ENCODE data around the gene ZGRF1.
"Not testable (repeated sequence)": the region's sequence is repeated elsewhere in the genome, so short reads cannot be mapped to it uniquely, and the experiment has no call there.

ZGRF1 gene

DNA sequence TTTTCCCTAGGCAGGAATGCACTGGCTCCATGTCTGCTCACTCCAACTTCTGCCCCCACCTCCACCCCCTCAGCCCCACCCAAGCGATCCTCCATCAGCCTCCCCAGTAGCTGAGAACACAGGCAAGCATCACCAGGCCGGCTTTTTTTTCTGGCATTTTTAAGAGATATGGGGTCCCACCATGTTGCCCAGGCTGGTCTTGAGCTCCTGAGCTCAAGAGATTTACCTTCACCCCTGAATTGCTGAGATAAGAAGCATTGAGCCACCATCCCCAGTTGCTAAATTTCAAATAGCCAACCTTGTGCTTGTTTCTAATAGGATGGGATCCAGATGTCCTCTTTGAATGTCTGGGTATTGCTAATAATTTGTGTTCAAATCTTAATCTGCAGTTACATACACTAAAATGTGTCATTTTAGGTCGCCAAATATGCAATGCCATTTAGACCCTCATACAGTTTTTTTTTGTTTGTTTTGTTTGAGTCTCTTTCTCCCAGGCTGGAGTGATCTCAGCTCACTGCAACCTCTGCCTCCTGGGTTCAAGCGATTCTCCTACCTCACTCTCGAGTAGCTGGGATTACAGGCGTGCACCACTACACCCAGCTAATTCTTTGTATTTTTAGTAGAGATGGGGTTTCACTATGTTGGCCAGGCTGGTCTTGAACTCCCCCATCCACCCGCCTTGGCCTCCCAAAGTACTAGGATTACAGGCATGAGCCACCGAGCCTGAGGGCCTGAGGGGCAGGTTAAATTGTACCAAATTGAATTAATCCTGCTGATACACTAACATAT is 9.0 kb upstream of the ZGRF1 start:
- Histone ChIP-seq H3K9ac (no peak overlapping the region), H4K20me1 (peaks cover 0 to 30% (median 7%) of the 10 kb centered on the region in 11 experiments; a peak in 11 of 22 replicates), H3K4me2 (no peak overlapping the region), H3K9me3 (replicated peaks in 1 of 11) (no peaks in the 10 kb centered on the region), H3K27me3 (no peaks in the 10 kb centered on the region), H3K27ac (no peak overlapping the region), H3K4me3 (no peak overlapping the region), H3K4me1 (peaks cover 0 to 24% (median 5%) of the 10 kb centered on the region in 10 experiments; a peak in 10 of 20 replicates), H3K36me3 (peaks cover 55 to 97% (median 74%) of the 10 kb centered on the region in 11 experiments)
- no peak for TF ChIP-seq Cebpa-rat (IDR thresholded peaks at IDR 0.05)

GRCh38 chr4:112644595-112645535 is 8.2 kb upstream of the ZGRF1 start:
- peaks cover 0 to 30% (median 9%) of the 10 kb centered on the region in 11 experiments; a peak in 11 of 22 replicates for H4K20me1 ChIP-seq
- not testable (repeated sequence) for H3K27me3 ChIP-seq; H3K9ac ChIP-seq; H3K4me3 ChIP-seq; H3K9me3 ChIP-seq (replicated peaks in 1 of 11); H3K27ac ChIP-seq; H3K4me2 ChIP-seq
- H3K4me1 ChIP-seq = peaks cover 0 to 24% (median 5%) of the 10 kb centered on the region in 10 experiments; a peak in 10 of 20 replicates
- H3K36me3 ChIP-seq = peaks cover 46 to 97% (median 68%) of the 10 kb centered on the region in 11 experiments

- peak overlapping the region in 1 of 11 experiments; percentile 69; a peak in 3 of 22 replicates for H3K27ac ChIP-seq
- no peaks in the 10 kb centered on the region for H3K9me3 ChIP-seq (replicated peaks in 1 of 11)
- TF ChIP-seq Cebpa-rat (IDR thresholded peaks at IDR 0.05) = no peak
- H3K4me1 ChIP-seq = peaks cover 11 to 38% (median 19%) of the 10 kb centered on the region in 10 experiments
- H3K9ac ChIP-seq = 0 out of 22 replicates have a peak overlapping the region, but pooled peaks of 1 of the 11 experiments have one; percentile 17
- peak overlapping the region in 3 of 11 experiments; percentile 1 to 64 (median 41); a peak in 3 of 22 replicates for H3K4me2 ChIP-seq
- H3K27me3 ChIP-seq = no peaks in the 10 kb centered on the region
- H4K20me1 ChIP-seq = peaks cover 0 to 30% (median 9%) of the 10 kb centered on the region in 11 experiments; a peak in 11 of 22 replicates
- peaks cover 31 to 81% (median 47%) of the 10 kb centered on the region in 11 experiments for H3K36me3 ChIP-seq
- no peak overlapping the region for H3K4me3 ChIP-seq
Measured at GRCh38 chr4:112642526-112642925, 5.8 kb upstream of the ZGRF1 start.

DNA sequence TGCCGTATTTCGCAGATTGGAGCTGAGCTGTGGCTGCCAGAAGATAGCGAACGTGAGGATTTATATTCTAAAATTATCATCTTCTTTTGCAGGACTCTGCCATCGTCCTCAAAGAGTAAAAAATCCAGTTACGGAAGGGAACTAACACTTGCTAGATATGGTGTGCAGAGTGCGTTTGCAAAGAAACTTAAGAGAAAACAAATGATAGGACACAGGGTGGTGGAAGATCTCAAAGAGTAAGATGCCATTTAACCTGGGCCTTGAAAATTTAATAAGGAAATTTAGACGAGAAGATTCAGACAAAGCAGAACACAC is 800 bp upstream of the ZGRF1 start:
- peaks cover 0 to 21% (median 9%) of the 10 kb centered on the region in 11 experiments; a peak in 11 of 22 replicates for H4K20me1 ChIP-seq
- no peaks in the 10 kb centered on the region for H3K9me3 ChIP-seq (replicated peaks in 1 of 11)
- TF ChIP-seq Cebpa-rat (IDR thresholded peaks at IDR 0.05) = no peak
- peak overlapping the region; percentile 62 to 96 (median 80) for H3K4me3 ChIP-seq
- H3K9ac ChIP-seq = peak overlapping the region; percentile 87 to 97 (median 92)
- peaks cover 24 to 39% (median 31%) of the 10 kb centered on the region in 10 experiments for H3K4me1 ChIP-seq
- peak overlapping the region; percentile 81 to 97 (median 90) for H3K4me2 ChIP-seq
- H3K27me3 ChIP-seq = no peaks in the 10 kb centered on the region
- peaks cover 0 to 38% (median 15%) of the 10 kb centered on the region in 11 experiments; a peak in 16 of 22 replicates for H3K36me3 ChIP-seq
- peak overlapping the region; percentile 91 to 99 (median 95) for H3K27ac ChIP-seq

DNA sequence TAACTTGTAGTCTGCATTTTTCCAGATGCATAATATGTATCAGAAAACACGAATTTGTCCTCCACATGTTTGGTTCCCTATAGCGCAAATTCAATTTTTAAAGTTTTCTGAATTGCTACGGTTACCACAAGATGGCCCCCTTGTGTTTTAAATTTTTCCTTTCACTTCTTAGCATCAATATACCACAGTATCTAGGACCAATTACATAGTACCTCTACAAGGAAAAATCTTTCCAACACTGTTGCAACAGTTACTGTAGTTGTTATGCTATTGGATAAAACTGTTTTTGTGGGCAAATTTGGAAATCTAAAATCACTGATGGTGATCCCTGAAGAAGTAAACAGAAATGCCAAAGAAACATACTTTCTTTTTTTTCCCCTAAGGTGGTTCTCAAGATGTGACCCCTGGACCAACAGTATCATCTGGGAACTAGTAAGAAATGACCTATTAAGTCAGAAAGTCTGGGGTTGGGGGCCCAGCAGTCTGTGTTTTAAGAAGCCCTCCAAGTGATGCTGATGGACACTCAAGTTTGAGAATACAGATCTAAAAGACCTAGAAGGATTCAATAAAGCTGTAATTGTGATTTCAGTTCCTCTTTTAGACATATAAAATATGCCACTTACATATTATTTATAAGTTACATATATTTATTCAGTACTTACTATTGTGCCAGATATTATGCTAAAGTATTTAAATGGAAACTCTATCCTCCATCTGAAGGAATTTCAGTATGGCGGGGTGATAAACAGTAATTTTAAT is 3.1 kb downstream of the ZGRF1 start:
- Histone ChIP-seq H3K27ac (peak overlapping the region in 1 of 11 experiments; percentile 11; a peak in 1 of 22 replicates), H3K4me1 (peaks cover 16 to 36% (median 24%) of the 10 kb centered on the region in 10 experiments), H3K36me3 (peaks cover 15 to 43% (median 39%) of the 10 kb centered on the region in 11 experiments), H3K27me3 (no peaks in the 10 kb centered on the region), H4K20me1 (no peaks in the 10 kb centered on the region), H3K4me2 (peak overlapping the region in 3 of 11 experiments; percentile 1 to 27 (median 22); a peak in 3 of 22 replicates), H3K4me3 (no peak overlapping the region), H3K9me3 (replicated peaks in 1 of 11) (no peaks in the 10 kb centered on the region), H3K9ac (peak overlapping the region in 2 of 11 experiments; percentile 14; a peak in 2 of 22 replicates)
- no peak for TF ChIP-seq Cebpa-rat (IDR thresholded peaks at IDR 0.05)

DNA sequence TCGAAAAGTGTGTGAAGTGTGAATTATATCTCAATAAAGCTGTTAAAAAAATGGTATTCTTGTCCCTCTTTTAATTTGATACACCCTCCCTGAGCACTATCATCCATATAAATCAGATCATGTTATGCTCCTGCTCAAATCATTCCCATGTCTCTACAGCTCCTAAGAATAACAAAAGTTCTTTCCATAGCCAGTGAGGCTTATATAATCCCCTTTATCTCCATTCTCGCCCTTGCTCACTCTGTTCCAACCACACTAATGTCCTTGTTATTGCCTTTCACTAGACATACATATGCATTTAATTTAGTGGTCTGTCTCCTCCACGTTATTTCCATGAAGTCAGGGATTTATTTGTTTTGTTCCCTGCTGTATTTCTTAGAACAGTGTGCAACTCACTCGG is 10.5 kb downstream of the ZGRF1 start:
- TF ChIP-seq Cebpa-rat (IDR thresholded peaks at IDR 0.05) = no peak
- no peak overlapping the region for H3K9ac ChIP-seq

DNA sequence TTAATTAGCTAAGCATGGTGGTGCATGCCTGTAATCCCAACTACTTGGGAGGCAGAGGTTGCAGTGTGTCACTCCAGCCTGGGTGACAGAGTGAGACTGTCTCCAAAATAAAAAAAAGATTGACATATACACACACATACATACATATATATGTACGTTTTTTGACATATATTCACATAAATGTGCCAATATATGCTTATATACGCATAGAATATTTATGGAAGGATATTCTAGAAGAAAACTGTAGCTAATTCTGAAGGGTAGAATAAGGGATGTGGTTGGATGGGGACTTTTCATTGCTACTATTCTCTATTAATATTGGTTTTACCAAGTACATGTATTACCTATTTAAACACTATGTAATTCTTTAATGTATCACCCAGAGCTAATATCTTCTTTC is 19.7 kb downstream of the ZGRF1 start:
- H3K36me3 ChIP-seq = peaks cover 0 to 86% (median 63%) of the 10 kb centered on the region in 11 experiments; a peak in 20 of 22 replicates
- no peak overlapping the region for H3K4me2 ChIP-seq
- H3K9me3 ChIP-seq (replicated peaks in 1 of 11) = no peaks in the 10 kb centered on the region
- no peak for TF ChIP-seq Cebpa-rat (IDR thresholded peaks at IDR 0.05)
- H3K27me3 ChIP-seq = no peaks in the 10 kb centered on the region
- H3K4me1 ChIP-seq = peaks cover 0 to 7% (median 0%) of the 10 kb centered on the region in 10 experiments; a peak in 4 of 20 replicates
- H4K20me1 ChIP-seq = no peaks in the 10 kb centered on the region
- no peak overlapping the region for H3K4me3 ChIP-seq
- H3K9ac ChIP-seq = no peak overlapping the region
- H3K27ac ChIP-seq = no peak overlapping the region

More for the DNA sequence above, 10.5 kb downstream of the ZGRF1 start:
- H3K4me1 ChIP-seq = no peaks in the 10 kb centered on the region
- no peaks in the 10 kb centered on the region for H4K20me1 ChIP-seq
- no peak overlapping the region for H3K4me3 ChIP-seq
- H3K9me3 ChIP-seq (replicated peaks in 1 of 11) = peaks cover 0 to 6% (median 0%) of the 10 kb centered on the region in 11 experiments; a peak in 1 of 22 replicates
- H3K36me3 ChIP-seq = peaks cover 24 to 99% (median 88%) of the 10 kb centered on the region in 11 experiments
- no peak overlapping the region for H3K4me2 ChIP-seq
- H3K27ac ChIP-seq = no peak overlapping the region
- H3K27me3 ChIP-seq = no peaks in the 10 kb centered on the region

- H3K27ac ChIP-seq; H3K27me3 ChIP-seq; H3K9me3 ChIP-seq (replicated peaks in 1 of 11); H3K4me3 ChIP-seq; H4K20me1 ChIP-seq; H3K4me1 ChIP-seq; H3K4me2 ChIP-seq; H3K9ac ChIP-seq: not testable (repeated sequence)
- peaks cover 7 to 88% (median 62%) of the 10 kb centered on the region in 11 experiments; a peak in 20 of 22 replicates for H3K36me3 ChIP-seq
Measured at GRCh38 chr4:112612814-112613213, 23.9 kb downstream of the ZGRF1 start.

All from BLaER1 treated with 17β-estradiol and CSF1 and Interleukin-3, amounts not matched to agents 10 nM and 100 nM (cell line).